ENCODE data around the gene TMED6.

Gene TMED6

GRCh38 chr16:69350536-69351133 is 951 bp downstream of the TMED6 start:
- no peak for DNase-seq

DNA sequence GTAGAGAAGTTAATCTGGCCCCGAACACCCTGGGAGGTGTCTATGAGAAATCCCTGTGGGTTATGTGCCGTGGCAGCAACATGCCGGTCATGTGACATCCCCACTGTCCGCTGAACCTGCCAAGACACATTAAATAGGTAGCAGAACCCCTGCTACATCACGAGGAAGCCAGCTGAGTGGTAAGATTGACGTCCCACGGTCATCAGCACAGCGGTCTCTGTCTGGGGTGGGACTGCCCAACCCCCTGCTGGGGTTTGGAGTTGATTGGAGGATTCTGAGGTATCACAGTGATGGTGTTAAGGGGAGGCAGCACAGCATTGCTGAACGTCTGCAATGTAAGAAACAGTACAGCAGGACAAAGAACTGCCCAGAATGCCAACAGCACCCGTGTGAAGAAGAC is 2.0 kb downstream of the TMED6 start:
- DNase-seq: no peak

DNA sequence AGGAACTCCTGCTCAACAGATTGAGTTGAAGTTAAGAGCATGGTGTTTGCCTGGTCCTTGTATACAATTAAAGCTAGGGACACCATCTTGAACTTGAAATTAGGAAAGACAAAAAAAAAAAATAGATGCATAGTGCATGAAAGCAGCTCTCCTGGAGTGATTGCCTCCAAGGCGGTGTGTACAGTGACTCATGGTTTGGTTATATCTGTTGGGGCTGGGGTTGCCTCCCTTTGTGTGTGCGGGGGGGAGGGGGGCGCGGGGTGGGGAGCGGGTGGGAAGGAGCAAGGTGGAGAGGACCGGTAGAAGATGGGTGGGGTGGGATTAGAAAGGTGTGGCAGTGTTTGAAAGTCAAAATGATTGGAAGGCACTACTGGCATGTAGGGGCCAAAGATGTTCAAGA is 3.4 kb downstream of the TMED6 start:
- no peak for DNase-seq

DNA sequence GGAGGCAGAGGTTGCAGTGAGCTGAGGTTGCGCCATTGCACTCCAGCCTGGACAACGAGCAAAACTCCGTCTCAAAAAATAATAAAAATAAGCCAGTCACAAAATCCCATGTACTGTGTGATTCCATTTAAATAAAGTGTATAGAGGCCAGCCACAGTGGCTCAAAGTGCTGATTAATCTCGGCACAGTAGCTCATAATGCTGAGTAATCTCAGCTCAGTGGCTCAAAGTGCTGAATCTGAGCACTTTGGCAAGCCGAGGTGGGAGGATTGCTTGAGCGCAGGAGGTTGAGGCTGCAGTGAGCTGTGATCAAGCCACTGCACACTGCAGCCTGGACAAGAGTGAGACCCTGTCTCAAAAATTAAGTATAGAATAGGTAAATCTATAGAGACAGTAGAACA is 4.9 kb downstream of the TMED6 start:
- no peak for DNase-seq

DNA sequence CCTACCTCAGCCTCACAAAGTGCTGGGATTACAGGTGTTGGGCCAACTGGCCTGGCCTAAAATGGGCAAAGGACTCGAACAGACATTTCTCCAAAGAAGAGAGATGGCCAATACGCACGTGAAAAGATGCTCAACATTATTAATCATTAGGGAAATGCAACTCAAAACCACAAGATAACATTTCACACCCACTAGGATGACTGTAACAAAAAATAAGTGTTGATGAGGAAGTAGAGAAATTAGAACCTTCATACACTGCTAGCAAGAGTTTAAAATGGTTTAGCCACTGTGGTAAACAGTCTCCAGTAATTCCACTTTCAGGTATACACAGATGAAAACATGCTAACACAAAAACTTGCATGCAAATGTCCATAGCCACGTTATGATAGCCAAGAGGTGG is 5.7 kb downstream of the TMED6 start:
- DNase-seq: no peak

DNA sequence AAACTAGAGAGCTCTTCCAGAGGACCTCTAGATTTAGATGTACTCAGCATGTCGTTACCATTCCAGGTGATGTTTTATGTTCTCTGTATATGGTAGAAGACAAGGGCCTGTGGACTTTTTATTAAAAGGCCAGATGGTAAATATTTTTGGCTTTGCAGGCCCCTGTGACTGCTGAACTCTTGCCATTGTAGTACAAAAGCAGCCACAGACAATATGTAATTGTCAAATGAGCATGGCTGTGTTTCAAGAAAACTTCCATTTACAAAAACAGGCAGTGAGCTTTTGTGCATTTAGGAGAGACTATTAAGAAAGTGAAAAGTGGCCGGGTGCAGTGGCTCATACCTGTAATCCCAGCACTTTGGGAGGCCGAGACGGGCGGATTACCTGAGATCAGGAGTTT is 7.4 kb downstream of the TMED6 start:
- DNase-seq: no peak

GRCh38 chr16:69340095-69340644 is 11.4 kb downstream of the TMED6 start:
- DNase-seq: no peak

GRCh38 chr16:69339289-69340094 is 12.1 kb downstream of the TMED6 start, which contains the start of the genes COG8 and NIP7:
COG8 (minus strand) TSS chr16:69339564; CDS start chr16:69339552, 12 bp downstream.
NIP7 (plus strand) TSS chr16:69339772; CDS start chr16:69339830, 58 bp downstream.
- peak; percentile 62 for DNase-seq

DNA sequence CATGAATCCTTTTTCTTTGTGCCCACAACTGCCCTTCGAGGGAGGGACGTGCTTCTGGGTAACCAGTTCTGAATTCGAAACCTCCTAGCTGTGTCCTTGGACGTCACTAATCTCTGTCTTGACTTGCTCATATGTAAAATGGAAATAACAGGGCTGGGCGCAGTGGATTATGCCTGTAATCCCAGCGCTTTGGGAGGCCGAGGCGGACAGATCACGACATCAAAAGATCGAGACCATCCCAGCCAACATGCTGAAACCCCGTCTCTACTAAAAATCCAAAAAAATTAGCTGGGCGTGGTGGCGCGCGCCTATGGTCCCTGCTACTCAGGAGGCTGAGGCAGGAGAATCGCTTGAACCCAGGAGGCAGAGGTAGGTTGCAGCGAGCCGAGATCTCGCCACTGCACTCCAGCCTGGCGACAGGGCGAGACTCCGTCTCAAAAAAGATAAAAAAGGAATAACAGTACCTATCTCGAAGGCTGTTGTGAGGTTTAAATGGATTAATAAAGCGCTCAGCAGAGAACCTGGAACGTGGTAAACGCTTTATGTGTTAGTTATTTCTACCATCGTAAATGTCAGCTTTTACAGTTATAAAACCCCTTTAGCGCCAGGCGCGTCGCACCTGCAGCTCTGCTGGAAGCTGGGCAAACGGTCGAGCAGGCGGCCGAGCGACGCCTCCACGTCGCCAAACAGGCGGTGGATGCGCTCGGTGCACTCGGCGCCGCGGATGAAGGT is 12.9 kb downstream of the TMED6 start:
- DNase-seq: no peak

DNA sequence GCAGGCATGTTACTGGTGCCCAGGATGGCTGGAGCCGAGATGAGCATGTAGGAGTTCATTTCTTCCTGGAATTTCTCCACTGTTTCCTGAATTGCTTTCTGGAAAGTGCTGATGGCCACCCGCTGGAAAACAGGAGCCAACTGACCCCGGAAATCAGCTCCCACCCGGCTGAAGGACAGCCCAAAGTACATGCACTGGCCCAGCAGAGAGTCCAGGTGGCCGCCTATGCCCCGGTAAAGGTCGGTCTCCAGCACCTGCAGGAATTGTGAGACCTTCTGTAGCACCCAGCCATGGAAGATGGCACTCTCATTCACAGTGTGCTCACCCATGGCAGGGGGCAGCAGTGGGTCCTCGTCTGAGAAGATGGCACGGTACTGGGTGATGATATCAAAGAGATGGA is 16.9 kb downstream of the TMED6 start:
- DNase-seq: no peak

- peak; percentile 81 for DNase-seq
These were observed 21.1 kb downstream of the TMED6 start, which contains the start of gene PDF for GRCh38 chr16:69330286-69331109. PDF (minus strand) TSS chr16:69330588; CDS start chr16:69330570, 18 bp downstream.

- peak; percentile 59 for DNase-seq
These were observed 22.0 kb downstream of the TMED6 start for GRCh38 chr16:69329369-69330285.

DNA sequence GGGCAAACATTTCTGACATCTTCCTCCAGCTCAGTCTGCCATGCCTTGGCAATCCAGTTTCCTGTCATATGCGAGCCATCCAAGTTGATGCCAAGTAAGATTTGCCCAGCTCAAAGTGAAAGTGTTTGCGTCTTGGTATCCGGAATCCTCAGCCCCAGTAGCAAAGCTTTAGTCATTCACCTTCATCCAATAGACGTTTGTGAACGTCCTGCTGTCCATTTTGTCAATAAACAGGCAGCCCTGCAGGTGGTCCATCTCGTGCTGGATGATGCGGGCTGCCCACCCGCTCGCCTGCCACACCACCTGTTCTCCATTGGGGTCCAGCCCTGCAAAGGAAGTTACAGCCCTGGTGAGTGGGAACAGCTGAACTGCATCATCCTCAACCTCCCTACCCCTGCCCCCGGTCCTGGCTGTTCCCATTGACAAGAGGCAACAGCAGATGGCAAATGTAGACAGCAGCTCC is 22.7 kb downstream of the TMED6 start:
- DNase-seq: no peak

DNA sequence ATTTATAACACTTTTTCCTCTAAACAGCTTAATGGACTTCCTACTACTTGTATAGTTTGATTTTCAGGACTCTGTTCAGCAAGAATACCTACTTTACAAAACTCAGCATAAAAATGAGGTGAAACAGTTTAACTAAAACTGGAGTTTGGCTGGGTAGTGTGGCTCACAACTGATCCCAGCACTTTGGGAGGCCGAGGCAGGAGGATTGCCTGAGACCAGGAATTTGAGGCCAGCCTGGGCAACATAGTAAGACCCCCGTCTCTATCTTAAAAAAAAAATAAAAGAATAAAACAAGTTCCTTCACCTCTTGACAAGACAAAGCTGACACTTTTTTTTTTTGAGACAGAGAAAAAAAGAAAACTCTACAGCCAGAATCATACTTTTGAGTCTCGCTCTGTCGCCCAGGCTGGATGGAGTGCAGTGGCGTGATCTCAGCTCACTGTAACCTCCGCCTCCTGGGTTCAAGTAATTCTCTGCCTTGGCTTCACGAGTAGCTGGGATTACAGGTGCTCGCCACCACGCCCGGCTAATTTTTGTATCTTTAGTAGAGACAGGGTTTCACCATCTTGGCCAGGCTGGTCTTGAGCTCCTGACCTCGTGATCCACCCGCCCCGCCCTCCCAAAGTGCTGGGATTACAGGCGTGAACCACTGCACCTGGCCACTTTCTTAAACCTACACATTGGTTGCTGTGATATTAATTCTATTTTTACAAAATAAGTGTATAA is 23.8 kb downstream of the TMED6 start:
- no peak for DNase-seq

DNA sequence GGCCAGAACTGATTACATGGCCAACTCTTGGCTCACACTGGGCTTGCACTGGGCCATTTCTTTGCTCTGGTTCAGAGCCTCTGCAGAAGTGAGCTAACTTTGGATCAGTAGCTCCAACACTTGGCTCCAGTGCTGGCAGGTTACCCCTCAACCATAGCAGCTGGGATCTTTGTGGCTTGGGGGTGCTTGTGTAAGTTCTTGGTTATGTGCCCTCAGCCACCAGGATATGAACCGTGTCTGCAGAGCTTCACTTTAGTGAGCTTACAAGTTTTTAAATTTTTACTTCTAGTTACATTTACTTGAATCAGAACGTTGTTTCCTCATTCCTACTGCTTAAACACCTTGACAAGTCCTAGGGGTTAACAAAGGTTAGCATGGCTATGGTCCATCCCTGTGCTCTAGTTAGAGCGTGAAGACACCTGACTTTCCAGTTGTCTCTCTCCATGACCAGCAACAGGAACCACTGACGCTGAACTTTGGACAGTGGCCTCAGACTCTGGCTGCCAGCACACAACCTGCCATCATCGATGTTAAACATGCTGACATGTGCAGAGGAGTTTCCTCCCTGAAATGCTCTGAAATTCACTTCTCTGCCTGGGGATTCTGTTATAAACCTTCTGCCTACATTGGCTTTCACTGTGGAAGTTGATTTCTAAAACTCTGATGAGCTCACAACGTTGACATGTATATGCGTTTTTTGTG is 25.3 kb downstream of the TMED6 start:
- DNase-seq: no peak

DNA sequence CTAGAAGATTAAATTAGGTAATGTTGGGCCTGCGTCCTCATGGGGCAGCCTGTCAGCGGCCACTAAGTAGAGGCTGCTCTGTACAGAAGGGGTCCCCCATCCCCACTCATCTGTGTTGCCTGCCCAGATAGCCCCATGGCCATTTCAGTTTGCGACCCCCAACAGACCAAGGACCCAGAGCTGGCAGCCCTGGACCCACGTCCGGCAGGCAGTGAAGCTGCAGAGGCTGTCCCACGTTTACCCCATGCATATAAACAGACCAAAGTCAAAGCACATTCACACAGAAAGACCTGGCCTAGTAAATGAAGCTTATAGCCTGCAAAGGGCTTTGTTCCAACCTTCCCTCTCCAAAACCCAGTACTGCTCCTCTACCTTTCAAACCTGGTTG is 25.8 kb downstream of the TMED6 start:
- DNase-seq: no peak

GRCh38 chr16:69324585-69325253 is 26.9 kb downstream of the TMED6 start:
- DNase-seq: no peak

GRCh38 chr16:69324013-69324531 is 27.5 kb downstream of the TMED6 start:
- DNase-seq: no peak

- no peak for DNase-seq
These were observed 28.2 kb downstream of the TMED6 start for GRCh38 chr16:69323415-69323814.

Measured in activated gamma-delta T cell (primary cell).